Lower leg skin (tissue), 3 donors: Measurements from ENCODE around the gene RASL10A.

Source experiments
- CTCF ChIP-seq, 3 donors: fragments of 450-650 bp; IDR thresholded peaks; one replicate each; pipeline ENCODE4 v1.5.1; 2016; ENCODE audit warnings: antibody characterized with exemption in 3 of 3, mild to moderate bottlenecking in 3 of 3, moderate library complexity in 2 of 3
- POLR2A ChIP-seq, 2 donors: fragments of 450-650 bp; IDR thresholded peaks; one replicate each; pipeline ENCODE4 v1.6.1; 2016 to 2017; ENCODE audit warnings: antibody characterized with exemption in 2 of 2, mild to moderate bottlenecking in 1 of 2, moderate library complexity in 1 of 2

GRCh38 chr22:29334148-29334547 is 18.7 kb upstream of the RASL10A start:
- TF ChIP-seq POLR2A (IDR thresholded peaks at IDR 0.05), result no peak
- TF ChIP-seq CTCF (IDR thresholded peaks at IDR 0.05), result no peak
